Measurements from ENCODE around the gene DNAJC12. TPM values are rescaled to one million over a fixed set of nuclear protein-coding genes. Genes with fewer than 3 reads are reported as not detected.

The DNAJC12 gene
- total RNA-seq, 2 donors from 2014 or later = 1.2 to 5.1 TPM

- H3K27ac ChIP-seq = no peak overlapping the region
- no peaks in the 10 kb centered on the region for H3K36me3 ChIP-seq
- H3K27me3 ChIP-seq (replicated peaks; ENCODE audit: insufficient read depth) = no peaks in the 10 kb centered on the region
- no peaks in the 10 kb centered on the region for H3K9me3 ChIP-seq
- DNase-seq (ENCODE audit: low spot score) (no peak), ATAC-seq (ENCODE audit: insufficient number of reproducible peaks, low FRiP score, low read depth) (no peak)
- TF ChIP-seq CTCF (IDR thresholded peaks at IDR 0.05) = no peak
- no peak overlapping the region for H3K4me3 ChIP-seq
- no peaks in the 10 kb centered on the region for H3K4me1 ChIP-seq (ENCODE audit: control insufficient read depth in 1 of 2, low read depth in 2 of 2)
Measured at GRCh38 chr10:67827811-67828210, 10.2 kb downstream of the DNAJC12 start.

GRCh38 chr10:67819768-67820204, 18.2 kb downstream of the DNAJC12 start:
- Histone ChIP-seq H3K27me3 (replicated peaks; ENCODE audit: insufficient read depth) (no peaks in the 10 kb centered on the region), H3K27ac (no peak overlapping the region), H3K36me3 (no peaks in the 10 kb centered on the region), H3K4me1 (ENCODE audit: control insufficient read depth in 1 of 2, low read depth in 2 of 2) (no peaks in the 10 kb centered on the region), H3K4me3 (no peak overlapping the region), H3K9me3 (no peaks in the 10 kb centered on the region)
- TF ChIP-seq CTCF (IDR thresholded peaks at IDR 0.05) = no peak
- ATAC-seq (ENCODE audit: insufficient number of reproducible peaks, low FRiP score, low read depth) = no peak
- no peak for DNase-seq (ENCODE audit: low spot score)

GRCh38 chr10:67818323-67818722, 19.7 kb downstream of the DNAJC12 start:
- Histone ChIP-seq H3K9me3 (no peaks in the 10 kb centered on the region), H3K4me1 (ENCODE audit: control insufficient read depth in 1 of 2, low read depth in 2 of 2) (no peaks in the 10 kb centered on the region), H3K27me3 (replicated peaks; ENCODE audit: insufficient read depth) (no peaks in the 10 kb centered on the region), H3K27ac (no peak overlapping the region), H3K4me3 (no peak overlapping the region), H3K36me3 (no peaks in the 10 kb centered on the region)
- DNase-seq (ENCODE audit: low spot score) (no peak), ATAC-seq (ENCODE audit: insufficient number of reproducible peaks, low FRiP score, low read depth) (no peak)
- no peak for TF ChIP-seq CTCF (IDR thresholded peaks at IDR 0.05)

- Histone ChIP-seq H3K36me3 (no peaks in the 10 kb centered on the region), H3K27ac (no peak overlapping the region), H3K4me1 (ENCODE audit: control insufficient read depth in 1 of 2, low read depth in 2 of 2) (no peaks in the 10 kb centered on the region), H3K4me3 (no peak overlapping the region), H3K9me3 (no peaks in the 10 kb centered on the region), H3K27me3 (replicated peaks; ENCODE audit: insufficient read depth) (no peaks in the 10 kb centered on the region)
- ATAC-seq (ENCODE audit: insufficient number of reproducible peaks, low FRiP score, low read depth) (no peak), DNase-seq (ENCODE audit: low spot score) (no peak)
- no peak for TF ChIP-seq CTCF (IDR thresholded peaks at IDR 0.05)
Measured at GRCh38 chr10:67816719-67817118, 21.3 kb downstream of the DNAJC12 start.

- H3K4me3 ChIP-seq = no peak overlapping the region
- H3K27me3 ChIP-seq (replicated peaks; ENCODE audit: insufficient read depth) = no peaks in the 10 kb centered on the region
- no peaks in the 10 kb centered on the region for H3K36me3 ChIP-seq
- ATAC-seq (ENCODE audit: insufficient number of reproducible peaks, low FRiP score, low read depth) (no peak), DNase-seq (ENCODE audit: low spot score) (no peak)
- TF ChIP-seq CTCF (IDR thresholded peaks at IDR 0.05) = no peak
- no peak overlapping the region for H3K27ac ChIP-seq
- no peaks in the 10 kb centered on the region for H3K4me1 ChIP-seq (ENCODE audit: control insufficient read depth in 1 of 2, low read depth in 2 of 2)
- H3K9me3 ChIP-seq = no peaks in the 10 kb centered on the region
Measured at GRCh38 chr10:67815571-67816059, 22.4 kb downstream of the DNAJC12 start.
